GM12875 (cell line): ENCODE data around the gene PC.
A peak's percentile ranks its signal among the peaks of the same experiment; 100 is the strongest.
"Not testable (repeated sequence)": the region's sequence is repeated elsewhere in the genome, so short reads cannot be mapped to it uniquely, and the experiment has no call there.

Experiments used
- H3K4me3 ChIP-seq: one replicate; pipeline ENCODE4 v1.5.1; 2011; ENCODE audit warnings: low read depth, low read length, control low read depth
- CTCF ChIP-seq: IDR thresholded peaks from 2 replicates; pipeline ENCODE4 v1.5.1; 2011; ENCODE audit warnings: low read depth, mild to moderate bottlenecking, control low read depth, inconsistent platforms, low read length, moderate library complexity, borderline replicate concordance; ENCODE audit not compliant: insufficient read depth

PC gene

GRCh38 chr11:66958232-66958955 is at the start of gene PC:
Gene PC, minus strand, starts transcription at chr11:66958383. Its CDS starts 86,224 bp downstream, at chr11:66872159.
- TF ChIP-seq CTCF = no peak
- peak within 1 kb of the TSS; percentile 59 for H3K4me3 ChIP-seq

GRCh38 chr11:67007126-67007525 is 48.9 kb upstream of the PC start:
- no peak for TF ChIP-seq CTCF
- H3K4me3 ChIP-seq = no peak overlapping the region

GRCh38 chr11:67006029-67006884 is 48.1 kb upstream of the PC start:
- TF ChIP-seq CTCF = no peak
- no peak overlapping the region for H3K4me3 ChIP-seq

- not testable (repeated sequence) for H3K4me3 ChIP-seq
Observed at GRCh38 chr11:67005200-67005599, 47.0 kb upstream of the PC start.

GRCh38 chr11:67002921-67003411 is 44.8 kb upstream of the PC start:
- TF ChIP-seq CTCF = no peak
- no peak overlapping the region for H3K4me3 ChIP-seq

GRCh38 chr11:67002297-67002913 is 44.2 kb upstream of the PC start:
- no peak for TF ChIP-seq CTCF
- H3K4me3 ChIP-seq = no peak overlapping the region

GRCh38 chr11:67001332-67001731 is 43.1 kb upstream of the PC start:
- H3K4me3 ChIP-seq = no peak overlapping the region
- no peak for TF ChIP-seq CTCF
